RWPE2 (cell line): ENCODE results near the gene SPATA13.

ENCODE experiments used
- ATAC-seq: fragments of 200-7000 bp; cut with Tn5 transposase; 3 replicates; pipeline ENCODE4 v1.9.1; 2021; ENCODE audit warnings: low read depth
- DNase-seq: peaks from one replicate; pipeline ENCODE4 v3.0.0-alpha.2; 2020; ENCODE audit warnings: low spot score
- H3K27ac ChIP-seq: fragments of 450-650 bp; 2 replicates; pipeline ENCODE4 v1.5.1; 2017; ENCODE audit warnings: mild to moderate bottlenecking; ENCODE audit not compliant: poor library complexity, severe bottlenecking
- H3K27me3 ChIP-seq: fragments of 250-450 bp; sonication (Bioruptor Pico); 2 replicates; pipeline ENCODE4 v1.5.1; 2021; ENCODE audit warnings: mild to moderate bottlenecking, moderate library complexity; ENCODE audit not compliant: insufficient read depth, poor library complexity, severe bottlenecking
- H3K36me3 ChIP-seq: fragments of 250-450 bp; sonication (Bioruptor Pico); 2 replicates; pipeline ENCODE4 v1.5.1; 2020; ENCODE audit warnings: low read depth, mild to moderate bottlenecking, moderate library complexity
- H3K4me1 ChIP-seq: fragments of 250-450 bp; sonication (Bioruptor Pico); 2 replicates; pipeline ENCODE4 v1.5.1; 2021; ENCODE audit warnings: mild to moderate bottlenecking, moderate library complexity; ENCODE audit not compliant: insufficient read depth, poor library complexity, severe bottlenecking
- H3K4me3 ChIP-seq: fragments of 250-450 bp; sonication (Bioruptor Pico); 2 replicates; pipeline ENCODE4 v1.5.1; 2021; ENCODE audit warnings: mild to moderate bottlenecking, moderate library complexity; ENCODE audit not compliant: severe bottlenecking
- H3K9me3 ChIP-seq: fragments of 250-450 bp; sonication (Bioruptor Pico); 2 replicates; pipeline ENCODE4 v1.5.1; 2021; ENCODE audit warnings: mild to moderate bottlenecking, moderate library complexity; ENCODE audit not compliant: severe bottlenecking
- TF ChIP-seq, protein P1 (sequence below): fragments of 450-650 bp; IDR thresholded peaks from one replicate; pipeline ENCODE4 v1.5.1; 2017; ENCODE audit warnings: mild to moderate bottlenecking, moderate library complexity; ENCODE audit not compliant: poor library complexity, severe bottlenecking

Gene SPATA13

DNA sequence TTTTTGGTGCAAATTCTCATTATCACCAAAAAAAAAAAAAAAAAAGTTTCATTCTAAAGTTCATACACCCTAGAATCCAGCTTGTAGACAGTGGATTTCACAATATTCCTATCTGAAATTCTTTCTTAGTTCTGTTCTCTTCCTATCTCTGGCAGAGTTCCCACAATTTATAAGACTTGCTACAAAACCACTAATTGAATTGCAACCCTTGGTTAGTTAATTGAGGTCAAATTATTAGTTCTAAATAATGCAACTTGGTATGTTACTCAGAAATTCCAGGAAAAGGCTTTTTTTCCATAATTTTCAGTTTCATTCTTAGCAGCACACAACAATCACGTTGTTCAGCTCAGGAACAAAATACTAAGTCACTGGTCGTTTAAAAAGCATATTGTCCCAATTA lies 58.5 kb downstream of the SPATA13 start:
- Histone ChIP-seq H3K4me3 (no peak overlapping the region), H3K9me3 (no peaks in the 10 kb centered on the region), H3K36me3 (no peaks in the 10 kb centered on the region), H3K4me1 (no peaks in the 10 kb centered on the region), H3K27me3 (no peaks in the 10 kb centered on the region), H3K27ac (no peak overlapping the region)
- ATAC-seq (no peak), DNase-seq (no peak)
- TF ChIP-seq, protein P1, sequence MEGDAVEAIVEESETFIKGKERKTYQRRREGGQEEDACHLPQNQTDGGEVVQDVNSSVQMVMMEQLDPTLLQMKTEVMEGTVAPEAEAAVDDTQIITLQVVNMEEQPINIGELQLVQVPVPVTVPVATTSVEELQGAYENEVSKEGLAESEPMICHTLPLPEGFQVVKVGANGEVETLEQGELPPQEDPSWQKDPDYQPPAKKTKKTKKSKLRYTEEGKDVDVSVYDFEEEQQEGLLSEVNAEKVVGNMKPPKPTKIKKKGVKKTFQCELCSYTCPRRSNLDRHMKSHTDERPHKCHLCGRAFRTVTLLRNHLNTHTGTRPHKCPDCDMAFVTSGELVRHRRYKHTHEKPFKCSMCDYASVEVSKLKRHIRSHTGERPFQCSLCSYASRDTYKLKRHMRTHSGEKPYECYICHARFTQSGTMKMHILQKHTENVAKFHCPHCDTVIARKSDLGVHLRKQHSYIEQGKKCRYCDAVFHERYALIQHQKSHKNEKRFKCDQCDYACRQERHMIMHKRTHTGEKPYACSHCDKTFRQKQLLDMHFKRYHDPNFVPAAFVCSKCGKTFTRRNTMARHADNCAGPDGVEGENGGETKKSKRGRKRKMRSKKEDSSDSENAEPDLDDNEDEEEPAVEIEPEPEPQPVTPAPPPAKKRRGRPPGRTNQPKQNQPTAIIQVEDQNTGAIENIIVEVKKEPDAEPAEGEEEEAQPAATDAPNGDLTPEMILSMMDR: no peak

DNA sequence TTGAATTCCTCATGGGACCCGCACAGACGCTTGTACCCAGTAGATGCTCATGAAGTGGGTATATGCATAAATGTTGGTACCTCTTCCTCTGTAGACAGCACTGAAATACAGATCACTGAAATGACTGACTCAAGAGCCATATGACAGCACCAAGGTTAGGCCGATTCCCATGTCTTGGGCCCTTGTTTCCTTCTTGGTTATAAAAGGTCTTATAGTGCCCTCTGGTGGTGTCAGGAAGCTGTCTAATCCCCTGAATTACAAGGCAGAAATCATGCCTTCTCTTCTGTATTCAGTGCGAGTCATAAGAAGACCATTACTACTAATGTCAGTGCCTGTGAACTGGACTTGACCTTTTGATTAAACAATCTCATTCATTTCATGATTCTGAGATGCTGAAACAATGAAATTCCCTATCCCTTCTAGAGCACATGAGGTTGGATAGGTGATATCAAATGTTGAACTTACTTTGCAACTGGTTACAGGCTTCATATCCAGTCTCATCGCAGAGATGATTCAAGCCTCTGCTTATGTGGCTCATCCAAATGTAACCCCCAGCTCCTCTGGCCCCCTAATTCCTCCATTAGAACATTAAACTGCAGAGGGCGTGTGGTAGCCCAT lies 59.7 kb downstream of the SPATA13 start:
- TF ChIP-seq, protein P1: peak; percentile 67

DNA sequence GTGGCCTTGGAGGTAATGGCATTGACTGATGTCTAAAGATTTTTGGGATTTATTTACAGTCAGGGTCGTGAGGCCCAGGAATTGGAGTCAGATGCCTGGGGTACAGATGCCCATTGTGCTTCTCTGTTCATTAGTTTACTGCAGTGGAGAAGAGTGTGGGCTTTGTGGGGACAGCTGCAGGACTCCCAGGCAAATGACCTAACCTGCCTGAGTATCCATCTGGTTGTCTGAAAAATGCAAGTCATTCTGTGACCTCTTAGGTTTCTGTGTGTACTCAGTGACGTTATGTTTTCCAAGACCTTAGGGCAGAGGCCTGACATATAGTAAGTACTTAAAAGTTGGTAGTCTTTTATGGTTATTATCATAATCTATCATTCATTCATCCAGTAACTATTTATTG lies 60.5 kb downstream of the SPATA13 start:
- no peaks in the 10 kb centered on the region for H3K4me1 ChIP-seq
- no peaks in the 10 kb centered on the region for H3K9me3 ChIP-seq
- no peaks in the 10 kb centered on the region for H3K36me3 ChIP-seq
- ATAC-seq: no peak
- no peak overlapping the region for H3K4me3 ChIP-seq
- no peak for DNase-seq
- TF ChIP-seq, protein P1: no peak
- H3K27ac ChIP-seq: no peak overlapping the region
- H3K27me3 ChIP-seq: no peaks in the 10 kb centered on the region

More for the DNA sequence above, 59.7 kb downstream of the SPATA13 start:
- Histone ChIP-seq H3K36me3 (no peaks in the 10 kb centered on the region), H3K4me3 (no peak overlapping the region), H3K9me3 (no peaks in the 10 kb centered on the region), H3K27me3 (no peaks in the 10 kb centered on the region), H3K27ac (no peak overlapping the region), H3K4me1 (no peaks in the 10 kb centered on the region)
- no peak for DNase-seq
- peak; percentile 85 for ATAC-seq

DNA sequence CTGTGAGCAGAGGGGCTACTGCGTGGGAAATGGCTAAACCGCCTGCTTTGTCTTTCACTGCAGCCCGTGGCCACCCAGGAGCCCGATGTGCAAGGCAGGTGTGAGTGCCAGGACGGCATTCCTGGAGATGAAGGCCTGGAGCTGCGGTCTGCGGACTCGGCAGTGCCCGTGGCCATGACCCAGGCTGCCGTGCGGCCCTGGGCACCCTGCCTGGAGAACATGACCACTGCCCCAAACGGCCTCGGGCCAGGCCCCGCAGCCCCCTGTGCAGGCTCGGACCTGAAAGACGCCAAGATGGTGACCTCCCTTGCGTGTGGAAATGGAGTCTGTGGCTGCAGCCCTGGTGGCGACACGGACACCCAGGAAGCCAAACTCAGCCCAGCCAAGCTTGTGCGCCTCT lies 62.2 kb downstream of the SPATA13 start:
- no peak for ATAC-seq
- TF ChIP-seq, protein P1: no peak
- DNase-seq: no peak
- Histone ChIP-seq H3K4me1 (no peaks in the 10 kb centered on the region), H3K9me3 (no peaks in the 10 kb centered on the region), H3K36me3 (no peaks in the 10 kb centered on the region), H3K27me3 (no peaks in the 10 kb centered on the region), H3K4me3 (no peak overlapping the region), H3K27ac (no peak overlapping the region)

DNA sequence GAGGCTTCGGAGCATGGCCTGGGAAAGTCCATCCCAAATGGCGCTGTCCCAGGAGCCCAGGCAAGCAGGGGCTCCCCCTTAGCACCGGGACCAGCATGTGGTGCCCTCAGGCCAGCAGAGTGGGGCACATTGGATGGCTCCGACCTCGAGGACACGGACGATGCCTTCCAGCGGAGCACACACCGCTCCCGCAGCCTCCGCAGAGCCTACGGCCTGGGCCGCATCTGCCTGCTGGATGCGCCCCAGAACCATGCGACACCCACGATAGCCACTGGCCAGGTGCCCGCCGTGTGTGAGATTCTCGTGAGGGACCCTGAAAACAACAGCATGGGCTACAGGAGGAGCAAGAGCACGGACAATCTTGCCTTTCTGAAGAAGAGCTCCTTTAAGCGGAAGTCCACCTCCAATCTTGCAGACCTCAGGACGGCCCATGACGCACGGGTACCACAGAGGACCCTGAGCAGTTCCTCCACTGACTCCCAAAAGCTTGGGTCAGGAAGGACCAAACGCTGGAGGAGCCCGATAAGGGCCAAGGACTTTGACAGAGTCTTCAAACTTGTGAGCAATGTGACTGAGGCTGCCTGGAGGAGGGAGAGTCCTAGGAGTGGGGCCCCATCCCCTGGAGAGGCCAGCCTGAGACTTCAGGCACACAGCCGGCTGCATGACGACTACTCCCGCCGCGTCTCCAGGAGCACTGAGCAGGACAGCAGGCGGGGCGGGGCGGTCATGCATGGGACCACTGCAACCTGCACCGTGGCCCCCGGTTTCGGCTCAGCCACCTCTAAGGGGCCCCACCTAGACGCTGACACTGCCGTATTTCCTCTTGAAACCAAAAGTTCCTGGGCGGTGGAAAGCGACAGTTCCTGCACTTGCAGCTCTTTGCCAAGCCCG lies 63.1 kb downstream of the SPATA13 start:
- Histone ChIP-seq H3K27ac (no peak overlapping the region), H3K36me3 (no peaks in the 10 kb centered on the region), H3K4me3 (no peak overlapping the region), H3K27me3 (no peaks in the 10 kb centered on the region), H3K9me3 (no peaks in the 10 kb centered on the region), H3K4me1 (no peaks in the 10 kb centered on the region)
- no peak for ATAC-seq
- DNase-seq: no peak
- TF ChIP-seq, protein P1: no peak
